Stimulated activated naive CD8-positive, alpha-beta T cell treated with anti-CD3 and anti-CD28 coated beads, Interleukin-15, Interleukin-2, amounts not matched to agents 100 ng/mL and 50 ng/mL, for 24 hours (primary cell): Measurements from ENCODE around the gene EML6.

Source experiments
- H3K27ac Mint-ChIP-seq: one replicate; pipeline ENCODE4 v1.8.0; 2021; ENCODE audit warnings: mild to moderate bottlenecking, mixed read lengths
- H3K27me3 Mint-ChIP-seq: one replicate; pipeline ENCODE4 v1.8.0; 2021; ENCODE audit warnings: mixed read lengths
- H3K36me3 Mint-ChIP-seq: one replicate; pipeline ENCODE4 v1.8.0; 2021; ENCODE audit warnings: low read depth, mixed read lengths
- H3K4me1 Mint-ChIP-seq: one replicate; pipeline ENCODE4 v1.8.0; 2021; ENCODE audit warnings: low read depth, mixed read lengths
- H3K4me3 Mint-ChIP-seq: one replicate; pipeline ENCODE4 v1.8.0; 2021; ENCODE audit warnings: mild to moderate bottlenecking, mixed read lengths
- H3K9me3 Mint-ChIP-seq: one replicate; pipeline ENCODE4 v1.8.0; 2021; ENCODE audit warnings: mixed read lengths

The EML6 gene

GRCh38 chr2:54723131-54723995 is at the start of gene EML6:
Gene EML6, plus strand, starts transcription at chr2:54723662. Its CDS starts 1,400 bp downstream, at chr2:54725062.
- peak within 1 kb of the TSS; percentile 69 for H3K27ac Mint-ChIP-seq
- H3K9me3 Mint-ChIP-seq = no peaks in the 10 kb centered on the region
- H3K4me3 Mint-ChIP-seq = peak within 1 kb of the TSS; percentile 89
- peaks cover 20% of the 10 kb centered on the region for H3K4me1 Mint-ChIP-seq
- H3K27me3 Mint-ChIP-seq = peaks cover 58% of the 10 kb centered on the region
- H3K36me3 Mint-ChIP-seq = no peaks in the 10 kb centered on the region

DNA sequence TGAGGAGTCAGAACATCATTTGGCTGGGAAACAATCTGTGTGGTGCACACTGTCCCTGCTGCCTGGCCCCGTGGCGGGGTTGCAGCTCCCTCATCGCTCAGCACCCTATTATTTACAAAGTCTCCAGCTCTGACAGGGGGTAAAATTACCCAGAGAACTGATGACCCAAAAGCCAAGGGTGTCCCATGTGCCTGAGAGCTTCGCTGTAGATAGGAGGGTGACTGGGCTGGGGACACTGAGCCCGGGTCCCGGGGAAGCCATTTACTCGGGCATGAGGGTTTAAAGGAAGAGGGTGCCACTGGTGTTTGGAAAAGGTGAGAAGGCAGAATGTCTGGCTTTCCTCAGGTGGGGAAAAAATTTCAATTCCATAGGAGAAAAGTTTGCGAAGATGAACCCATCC is 48.2 kb upstream of the EML6 start:
- H3K27ac Mint-ChIP-seq = no peak overlapping the region
- H3K4me1 Mint-ChIP-seq = peaks cover 41% of the 10 kb centered on the region
- H3K9me3 Mint-ChIP-seq = no peaks in the 10 kb centered on the region
- peaks cover 40% of the 10 kb centered on the region for H3K27me3 Mint-ChIP-seq
- H3K4me3 Mint-ChIP-seq = no peak overlapping the region
- H3K36me3 Mint-ChIP-seq = peaks cover 11% of the 10 kb centered on the region

DNA sequence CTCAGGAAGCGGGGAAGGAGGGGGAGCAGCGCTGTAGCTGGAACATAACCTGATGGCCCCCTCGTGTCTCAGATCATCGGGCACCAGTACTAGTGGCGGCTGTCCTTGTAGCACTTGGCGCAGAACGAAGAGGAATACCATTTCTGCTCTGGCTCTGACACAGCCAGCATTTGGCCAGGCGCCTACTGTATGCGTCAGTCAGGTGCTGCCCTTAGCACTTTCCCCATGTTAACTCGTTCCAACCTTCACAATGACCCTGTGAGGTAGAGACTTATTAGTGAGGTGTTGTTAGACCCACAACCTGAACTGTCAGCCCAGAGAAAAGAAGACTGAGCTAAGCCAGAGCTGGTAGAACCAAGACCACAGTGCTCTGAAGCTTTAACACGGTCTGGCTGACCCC is 47.7 kb upstream of the EML6 start:
- peaks cover 6% of the 10 kb centered on the region for H3K36me3 Mint-ChIP-seq
- H3K27me3 Mint-ChIP-seq = peaks cover 42% of the 10 kb centered on the region
- no peak overlapping the region for H3K4me3 Mint-ChIP-seq
- H3K4me1 Mint-ChIP-seq = peaks cover 45% of the 10 kb centered on the region
- no peaks in the 10 kb centered on the region for H3K9me3 Mint-ChIP-seq
- H3K27ac Mint-ChIP-seq = no peak overlapping the region

DNA sequence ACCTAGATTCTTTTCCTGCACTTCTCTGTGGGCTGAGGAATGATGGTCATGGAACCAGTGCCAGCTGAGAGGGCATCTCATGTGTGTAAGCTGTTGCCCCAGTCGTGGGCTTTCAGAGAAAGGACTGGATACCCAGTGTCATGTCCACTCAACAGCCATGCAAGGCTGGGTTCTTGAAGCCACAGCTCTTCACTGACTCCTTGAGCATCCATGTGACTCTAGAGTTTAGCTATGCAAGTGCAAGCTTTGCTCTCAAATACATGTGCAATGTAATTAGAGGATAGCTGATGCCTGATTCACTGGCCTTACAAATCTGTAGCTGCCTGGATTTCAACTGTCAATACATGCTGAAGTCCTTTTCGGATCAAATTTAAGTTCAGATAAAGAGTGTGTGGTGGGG is 46.8 kb upstream of the EML6 start:
- Mint-ChIP-seq H3K9me3 (no peaks in the 10 kb centered on the region), H3K27ac (no peak overlapping the region), H3K4me3 (no peak overlapping the region), H3K36me3 (no peaks in the 10 kb centered on the region), H3K4me1 (peaks cover 54% of the 10 kb centered on the region), H3K27me3 (peaks cover 48% of the 10 kb centered on the region)

- H3K27me3 Mint-ChIP-seq = peaks cover 49% of the 10 kb centered on the region
- no peak overlapping the region for H3K4me3 Mint-ChIP-seq
- no peaks in the 10 kb centered on the region for H3K9me3 Mint-ChIP-seq
- H3K4me1 Mint-ChIP-seq = peaks cover 48% of the 10 kb centered on the region
- H3K27ac Mint-ChIP-seq = no peak overlapping the region
- no peaks in the 10 kb centered on the region for H3K36me3 Mint-ChIP-seq
Measured at GRCh38 chr2:54677476-54678265, 45.8 kb upstream of the EML6 start.

DNA sequence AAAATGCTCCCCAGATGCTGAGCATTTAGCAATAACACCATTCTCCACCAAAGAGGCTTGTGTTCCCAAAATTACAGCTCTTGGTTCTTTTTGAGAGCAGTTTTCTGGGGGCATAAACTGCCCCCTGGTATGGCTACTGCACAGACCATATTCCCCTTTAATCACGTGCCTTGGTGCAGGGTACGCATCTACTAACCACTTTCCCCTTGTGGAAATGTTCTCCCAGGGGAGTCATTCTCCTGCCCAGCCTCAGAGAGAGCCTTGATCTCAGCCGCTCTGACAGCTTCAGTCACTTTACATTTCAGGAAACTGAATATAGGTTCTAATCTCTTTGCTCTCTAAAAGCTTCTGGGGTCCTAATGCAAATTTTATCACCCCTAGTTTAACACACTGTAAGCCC is 44.7 kb upstream of the EML6 start:
- H3K27me3 Mint-ChIP-seq = peaks cover 58% of the 10 kb centered on the region
- no peak overlapping the region for H3K4me3 Mint-ChIP-seq
- peaks cover 37% of the 10 kb centered on the region for H3K4me1 Mint-ChIP-seq
- no peaks in the 10 kb centered on the region for H3K9me3 Mint-ChIP-seq
- no peak overlapping the region for H3K27ac Mint-ChIP-seq
- H3K36me3 Mint-ChIP-seq = no peaks in the 10 kb centered on the region

DNA sequence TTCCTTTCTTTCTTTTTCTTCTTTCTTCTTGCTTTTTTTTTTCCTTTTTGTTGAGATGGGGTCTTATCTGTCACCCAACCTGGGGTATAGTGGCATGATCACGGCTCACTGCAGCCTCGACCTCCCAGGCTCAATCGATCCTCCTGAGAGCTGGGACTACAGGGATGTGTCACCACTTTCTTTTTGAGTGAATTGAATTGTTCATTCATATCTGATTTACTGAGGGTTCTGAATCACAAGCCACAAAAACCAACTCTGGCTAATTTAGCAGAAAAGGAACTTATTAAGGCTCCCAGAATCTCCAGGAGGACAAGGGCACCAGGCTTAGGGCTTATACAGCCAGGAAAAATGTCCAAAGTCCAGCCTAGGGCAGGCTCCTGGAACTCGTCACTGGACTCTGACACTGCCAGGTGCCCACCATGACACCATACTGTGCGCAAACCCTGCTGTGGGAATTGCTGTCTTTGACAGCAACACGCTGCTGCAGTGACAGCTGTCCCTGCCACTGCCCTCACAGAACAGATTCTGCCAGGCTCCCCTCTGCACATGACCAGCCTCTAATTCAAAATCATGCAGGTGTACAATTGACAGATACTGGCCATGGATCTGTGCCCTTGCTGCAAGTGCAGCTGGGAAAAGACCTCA is 42.9 kb upstream of the EML6 start:
- H3K36me3 Mint-ChIP-seq = no peaks in the 10 kb centered on the region
- peaks cover 29% of the 10 kb centered on the region for H3K4me1 Mint-ChIP-seq
- peak overlapping the region; percentile 61 for H3K4me3 Mint-ChIP-seq
- peaks cover 66% of the 10 kb centered on the region for H3K27me3 Mint-ChIP-seq
- no peaks in the 10 kb centered on the region for H3K9me3 Mint-ChIP-seq
- peak overlapping the region; percentile 89 for H3K27ac Mint-ChIP-seq

GRCh38 chr2:54681416-54681815 is 42.0 kb upstream of the EML6 start:
- Mint-ChIP-seq H3K4me3 (no peak overlapping the region), H3K36me3 (no peaks in the 10 kb centered on the region), H3K9me3 (no peaks in the 10 kb centered on the region), H3K27me3 (peaks cover 58% of the 10 kb centered on the region), H3K27ac (no peak overlapping the region), H3K4me1 (peaks cover 29% of the 10 kb centered on the region)

- no peak overlapping the region for H3K4me3 Mint-ChIP-seq
- peaks cover 40% of the 10 kb centered on the region for H3K27me3 Mint-ChIP-seq
- H3K4me1 Mint-ChIP-seq = peaks cover 29% of the 10 kb centered on the region
- no peaks in the 10 kb centered on the region for H3K9me3 Mint-ChIP-seq
- no peak overlapping the region for H3K27ac Mint-ChIP-seq
- no peaks in the 10 kb centered on the region for H3K36me3 Mint-ChIP-seq
Measured at GRCh38 chr2:54683596-54683995, 39.9 kb upstream of the EML6 start.

DNA sequence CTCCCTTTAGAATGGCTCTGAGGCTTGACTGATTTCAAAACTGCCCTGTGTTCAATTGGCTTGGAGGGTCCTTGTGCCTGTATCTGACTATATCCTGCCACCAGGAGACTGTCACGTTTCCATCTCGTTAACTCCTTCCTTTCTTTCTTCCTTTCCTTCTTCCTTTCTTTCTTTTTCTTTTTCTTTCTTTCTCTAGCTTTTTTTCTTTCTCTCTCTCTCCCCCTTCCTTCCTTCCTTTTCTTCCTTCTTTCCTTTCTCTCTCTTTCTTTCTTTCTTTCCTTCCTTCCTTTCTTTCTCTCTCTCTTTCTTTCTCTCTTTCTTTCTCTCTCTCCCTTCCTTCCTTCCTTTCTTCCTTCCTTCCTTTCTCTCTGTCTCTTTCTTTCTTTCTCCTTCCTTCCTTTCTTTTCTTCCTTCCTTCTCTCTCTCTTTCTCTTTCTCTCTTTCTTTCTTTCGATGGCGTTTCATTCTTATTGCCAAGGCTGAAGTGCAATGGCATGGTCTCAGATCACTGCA is 38.1 kb upstream of the EML6 start:
- Mint-ChIP-seq H3K4me1 (peaks cover 15% of the 10 kb centered on the region), H3K27ac (no peak overlapping the region), H3K27me3 (peaks cover 46% of the 10 kb centered on the region), H3K9me3 (no peaks in the 10 kb centered on the region), H3K4me3 (no peak overlapping the region), H3K36me3 (no peaks in the 10 kb centered on the region)

DNA sequence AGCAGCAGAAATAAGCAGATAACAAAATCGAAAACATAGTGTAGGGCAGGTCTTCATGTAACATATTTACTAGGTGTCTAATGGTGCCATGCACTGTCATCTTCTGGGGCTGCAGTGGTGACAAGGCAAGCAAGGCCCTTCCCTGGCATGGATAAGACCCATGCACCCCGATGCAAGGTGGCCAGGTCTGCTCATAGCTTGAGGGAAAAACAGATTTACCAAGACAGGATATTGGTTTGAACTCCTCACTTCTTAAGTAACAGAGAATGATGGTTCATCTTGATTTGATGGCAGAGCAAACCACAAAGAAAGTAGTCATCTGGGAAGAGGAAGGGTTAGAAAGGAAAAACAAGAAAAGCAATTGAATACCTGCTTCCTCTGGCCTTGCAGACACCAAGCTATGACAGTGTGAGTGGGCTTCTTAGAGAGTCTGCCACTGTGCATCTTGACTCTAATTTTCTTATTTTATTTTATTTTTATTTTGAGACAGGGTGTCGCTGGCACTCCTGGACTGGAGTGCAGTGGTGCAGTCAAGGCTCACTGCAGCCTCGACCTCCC is 35.8 kb upstream of the EML6 start:
- Mint-ChIP-seq H3K4me1 (no peaks in the 10 kb centered on the region), H3K36me3 (no peaks in the 10 kb centered on the region), H3K27ac (no peak overlapping the region), H3K9me3 (no peaks in the 10 kb centered on the region), H3K4me3 (no peak overlapping the region), H3K27me3 (peaks cover 41% of the 10 kb centered on the region)

DNA sequence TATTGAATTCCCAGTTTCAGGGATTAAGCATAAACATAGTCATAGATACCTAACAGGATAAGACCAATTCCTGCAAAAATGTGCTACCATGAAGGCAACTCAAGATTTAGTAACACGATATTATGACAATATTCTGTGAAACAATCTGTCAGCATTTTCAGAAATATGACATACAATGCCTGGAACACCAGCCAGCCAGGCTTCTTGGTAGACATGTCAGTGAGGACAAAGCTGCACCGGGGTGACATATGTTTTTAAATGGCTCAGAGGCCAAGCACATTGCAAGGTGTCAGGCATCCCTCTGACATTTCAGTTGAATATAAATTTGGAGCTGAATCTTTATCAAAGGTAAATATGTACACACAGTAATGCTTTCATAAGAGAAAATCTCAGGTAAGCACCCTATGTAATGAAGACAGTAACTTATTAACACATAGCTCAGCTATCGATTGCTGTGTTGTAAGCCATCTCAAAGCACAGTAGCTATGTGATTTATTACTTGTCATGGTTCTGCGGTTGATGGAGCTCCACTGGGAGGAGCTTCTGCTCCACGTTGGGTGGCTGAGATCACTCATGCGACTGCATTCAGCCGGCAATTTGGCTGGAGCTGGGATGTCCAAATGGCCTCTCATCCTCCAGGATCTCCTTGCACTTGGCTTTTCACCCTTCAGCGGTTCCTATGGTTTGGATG is 31.9 kb upstream of the EML6 start:
- Mint-ChIP-seq H3K4me3 (no peak overlapping the region), H3K36me3 (no peaks in the 10 kb centered on the region)

GRCh38 chr2:54692556-54692955 is 30.9 kb upstream of the EML6 start:
- H3K27me3 Mint-ChIP-seq = peaks cover 18% of the 10 kb centered on the region
- H3K27ac Mint-ChIP-seq = no peak overlapping the region
- no peak overlapping the region for H3K4me3 Mint-ChIP-seq
- no peaks in the 10 kb centered on the region for H3K36me3 Mint-ChIP-seq
- H3K9me3 Mint-ChIP-seq = no peaks in the 10 kb centered on the region
- no peaks in the 10 kb centered on the region for H3K4me1 Mint-ChIP-seq

More for the DNA sequence above, 31.9 kb upstream of the EML6 start:
- no peaks in the 10 kb centered on the region for H3K4me1 Mint-ChIP-seq
- H3K27me3 Mint-ChIP-seq = peaks cover 18% of the 10 kb centered on the region
- H3K9me3 Mint-ChIP-seq = no peaks in the 10 kb centered on the region
- H3K27ac Mint-ChIP-seq = no peak overlapping the region

DNA sequence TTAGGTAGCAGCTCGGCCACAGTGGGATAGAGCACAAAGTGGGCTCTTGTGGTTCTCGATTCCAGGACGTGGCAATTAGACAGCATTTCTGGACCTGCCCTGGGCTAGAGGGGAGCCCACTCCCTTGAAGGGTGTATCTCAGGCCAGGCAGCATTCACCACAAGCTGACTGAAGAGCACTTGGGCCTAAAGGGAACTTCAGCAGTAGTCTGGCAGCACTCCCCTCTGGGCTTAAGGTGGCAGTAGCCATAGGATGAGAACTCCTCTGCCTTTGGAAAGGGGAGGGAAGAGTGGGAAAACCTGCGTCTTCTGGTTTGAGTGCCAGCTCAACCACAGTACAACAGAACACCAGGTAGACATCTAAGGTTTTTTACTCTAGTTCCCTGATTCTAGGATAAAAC is 28.1 kb upstream of the EML6 start:
- Mint-ChIP-seq H3K4me3 (no peak overlapping the region), H3K27me3 (peaks cover 7% of the 10 kb centered on the region), H3K27ac (no peak overlapping the region), H3K36me3 (no peaks in the 10 kb centered on the region), H3K4me1 (no peaks in the 10 kb centered on the region), H3K9me3 (no peaks in the 10 kb centered on the region)
